ENCODE data around the gene TSPOAP1.

The TSPOAP1 gene

GRCh38 chr17:58316260-58316960 lies 12.2 kb downstream of the TSPOAP1 start:
- no peak for FAIRE-seq

- no peak for FAIRE-seq
Measured at GRCh38 chr17:58315750-58316149, 12.8 kb downstream of the TSPOAP1 start.

DNA sequence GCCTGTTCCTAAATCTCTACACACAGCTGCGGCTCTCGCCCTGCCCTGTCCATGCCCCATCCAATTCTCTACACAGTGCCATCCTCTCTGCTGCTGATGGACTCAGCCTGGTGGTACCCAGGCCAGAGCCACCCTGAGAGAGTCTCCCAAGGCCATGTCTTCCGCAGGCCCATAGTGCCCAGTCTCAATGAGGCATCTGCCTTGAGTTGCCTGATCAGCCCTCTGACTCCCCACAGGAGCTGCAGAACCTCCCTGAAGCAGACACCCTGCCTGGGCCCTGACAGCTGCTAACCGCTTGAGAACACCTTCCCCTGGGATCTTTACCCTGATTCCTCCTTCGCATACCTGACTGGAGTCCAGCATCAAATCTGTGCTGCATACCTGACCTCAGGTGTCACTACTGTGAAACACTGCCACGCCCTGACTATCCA lies 13.3 kb downstream of the TSPOAP1 start:
- no peak for FAIRE-seq

DNA sequence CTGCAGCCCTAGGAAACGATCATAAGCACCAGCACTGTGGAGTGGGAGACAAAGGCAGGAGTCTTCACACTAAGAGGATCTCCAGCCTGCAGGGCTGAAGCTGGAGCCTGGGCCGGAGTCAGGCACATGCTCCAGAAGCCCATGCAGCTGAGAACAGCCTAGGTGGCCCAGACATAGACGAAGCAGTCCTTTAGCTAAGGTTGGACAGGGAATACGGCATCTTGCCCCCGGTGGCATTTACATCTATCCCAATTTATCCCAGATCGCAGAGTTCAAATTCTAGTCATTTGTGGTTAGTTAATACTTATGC lies 13.9 kb downstream of the TSPOAP1 start:
- no peak for FAIRE-seq

- FAIRE-seq = no peak
Measured at GRCh38 chr17:58313815-58314705, 14.5 kb downstream of the TSPOAP1 start.

DNA sequence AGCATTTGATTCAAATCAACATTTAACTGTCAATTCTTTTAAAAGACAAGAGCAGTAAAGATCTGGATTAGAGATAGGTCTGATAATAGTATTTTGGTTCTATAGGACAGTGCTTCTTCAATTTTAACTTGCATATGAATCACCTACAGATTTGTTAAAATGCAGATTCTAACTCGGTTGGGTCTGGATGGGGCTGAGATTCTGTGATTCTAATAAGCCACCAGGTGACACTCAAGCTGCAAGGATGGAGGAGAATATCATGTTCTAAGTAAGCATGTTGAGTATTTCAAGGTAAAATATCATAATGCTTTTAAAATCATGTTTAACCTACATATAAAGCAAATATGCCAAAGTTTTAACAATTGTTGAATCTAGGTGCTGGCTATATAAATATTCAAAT lies 15.8 kb downstream of the TSPOAP1 start:
- no peak for FAIRE-seq

GRCh38 chr17:58312021-58312630 lies 16.5 kb downstream of the TSPOAP1 start:
- FAIRE-seq = no peak

DNA sequence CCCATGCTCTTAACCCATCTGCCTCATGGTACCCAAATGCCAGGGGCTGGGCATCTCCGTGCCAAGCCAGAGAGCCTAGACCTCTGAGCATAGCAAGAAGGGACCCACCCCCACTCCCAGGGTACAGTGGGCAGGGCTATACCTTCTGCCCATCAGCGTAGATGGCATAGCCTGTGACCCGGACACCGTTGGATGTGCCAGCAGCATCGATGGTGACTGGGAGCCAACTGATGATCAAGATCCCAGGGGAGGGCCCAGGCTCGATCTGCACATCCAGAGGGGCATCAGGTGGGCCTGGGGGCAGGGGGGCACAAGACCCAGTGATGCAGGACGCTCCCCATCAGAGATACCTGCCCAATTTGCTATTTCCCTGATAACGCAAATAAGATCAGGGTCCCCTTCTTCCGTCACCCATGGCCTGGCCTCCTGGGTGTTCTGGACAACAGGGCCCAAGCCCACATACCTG lies 17.1 kb downstream of the TSPOAP1 start:
- no peak for FAIRE-seq

GRCh38 chr17:58310511-58311428 lies 17.8 kb downstream of the TSPOAP1 start:
- no peak for FAIRE-seq

DNA sequence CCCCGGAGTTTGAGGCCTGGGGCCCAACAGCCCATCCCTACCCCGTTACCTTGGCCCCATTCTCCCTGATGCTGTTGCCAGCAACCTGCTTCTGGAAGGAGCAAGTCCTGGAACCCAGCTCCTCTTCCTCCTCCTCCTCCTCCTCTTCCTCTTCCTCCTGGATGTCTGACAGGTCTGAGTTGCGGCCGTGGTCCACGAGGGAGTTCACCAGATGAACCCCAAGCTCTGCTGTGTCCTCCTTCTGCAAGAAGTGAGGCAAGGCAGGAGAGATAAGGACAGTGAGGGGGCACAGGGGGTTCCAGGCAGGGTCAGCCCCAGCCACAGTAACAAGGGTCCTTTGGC lies 18.7 kb downstream of the TSPOAP1 start:
- no peak for FAIRE-seq

DNA sequence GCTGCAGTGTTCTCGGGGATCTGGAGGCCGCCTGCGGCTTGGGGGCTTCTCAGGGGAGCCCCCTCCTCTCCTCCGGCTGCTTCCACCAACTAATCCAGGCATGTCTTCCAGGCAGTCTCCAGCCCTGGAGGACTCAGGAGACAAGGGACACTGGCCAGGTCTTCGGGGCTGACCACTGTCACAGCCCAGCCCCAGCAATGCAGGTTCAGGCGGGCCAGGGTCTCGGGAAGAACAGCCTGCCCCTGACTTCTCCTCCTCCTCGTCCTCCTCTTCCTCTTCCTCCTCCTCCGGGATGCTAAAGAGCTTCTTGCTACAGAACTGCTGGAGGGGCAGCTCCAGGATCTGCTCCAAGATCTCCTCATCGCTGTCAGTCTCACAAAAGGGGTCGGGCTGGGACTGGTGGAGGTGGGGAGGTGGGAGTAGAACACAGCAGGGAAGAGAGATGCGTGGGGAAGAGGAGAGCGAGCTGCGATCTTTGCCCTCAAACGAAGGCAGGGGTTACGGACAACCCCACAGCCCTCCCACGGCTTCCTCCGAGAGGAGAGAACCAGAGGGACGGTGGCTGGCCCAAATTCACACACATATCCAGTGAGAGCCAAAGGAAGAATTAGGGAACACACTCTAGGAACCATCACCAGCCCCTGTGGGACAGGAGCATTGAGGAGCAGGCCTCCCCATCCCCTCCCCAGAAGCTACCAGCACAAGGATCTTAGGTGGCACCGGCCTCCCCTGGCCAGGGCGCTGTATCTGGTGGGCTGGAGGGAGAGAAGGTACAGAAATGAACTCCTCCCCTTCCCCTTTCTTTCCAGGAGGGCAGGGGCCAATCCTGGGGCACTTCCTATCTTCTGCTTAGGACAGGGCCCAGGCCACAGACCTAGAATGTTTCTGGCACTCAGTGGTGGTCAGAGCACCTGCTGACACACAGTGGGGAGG lies 19.3 kb downstream of the TSPOAP1 start:
- no peak for FAIRE-seq

GRCh38 chr17:58308173-58308984 lies 20.2 kb downstream of the TSPOAP1 start:
- no peak for FAIRE-seq

GRCh38 chr17:58307468-58308172 lies 21.0 kb downstream of the TSPOAP1 start:
- FAIRE-seq = no peak

- no peak for FAIRE-seq
Measured at GRCh38 chr17:58306131-58306951, 22.3 kb downstream of the TSPOAP1 start.

DNA sequence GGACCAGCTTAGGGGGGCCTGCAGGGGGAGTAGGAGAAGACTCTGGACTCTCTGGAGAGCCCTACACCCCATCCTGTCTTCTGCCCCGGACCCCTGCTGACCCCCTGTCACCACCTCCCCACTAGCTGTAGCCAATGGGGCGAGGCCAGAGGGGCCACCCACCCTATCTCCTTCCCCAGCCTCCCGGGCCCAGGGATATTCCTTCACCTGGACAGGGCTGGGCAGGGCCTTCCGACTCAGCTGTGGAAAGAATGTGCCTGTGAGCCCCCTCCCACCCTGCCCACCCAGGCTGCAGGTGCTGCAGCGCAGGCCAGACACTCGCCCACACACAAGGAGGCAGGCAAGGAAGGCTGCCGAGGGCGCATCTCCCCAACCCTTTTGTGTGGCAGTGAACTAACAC lies 23.0 kb downstream of the TSPOAP1 start:
- no peak for FAIRE-seq

DNA sequence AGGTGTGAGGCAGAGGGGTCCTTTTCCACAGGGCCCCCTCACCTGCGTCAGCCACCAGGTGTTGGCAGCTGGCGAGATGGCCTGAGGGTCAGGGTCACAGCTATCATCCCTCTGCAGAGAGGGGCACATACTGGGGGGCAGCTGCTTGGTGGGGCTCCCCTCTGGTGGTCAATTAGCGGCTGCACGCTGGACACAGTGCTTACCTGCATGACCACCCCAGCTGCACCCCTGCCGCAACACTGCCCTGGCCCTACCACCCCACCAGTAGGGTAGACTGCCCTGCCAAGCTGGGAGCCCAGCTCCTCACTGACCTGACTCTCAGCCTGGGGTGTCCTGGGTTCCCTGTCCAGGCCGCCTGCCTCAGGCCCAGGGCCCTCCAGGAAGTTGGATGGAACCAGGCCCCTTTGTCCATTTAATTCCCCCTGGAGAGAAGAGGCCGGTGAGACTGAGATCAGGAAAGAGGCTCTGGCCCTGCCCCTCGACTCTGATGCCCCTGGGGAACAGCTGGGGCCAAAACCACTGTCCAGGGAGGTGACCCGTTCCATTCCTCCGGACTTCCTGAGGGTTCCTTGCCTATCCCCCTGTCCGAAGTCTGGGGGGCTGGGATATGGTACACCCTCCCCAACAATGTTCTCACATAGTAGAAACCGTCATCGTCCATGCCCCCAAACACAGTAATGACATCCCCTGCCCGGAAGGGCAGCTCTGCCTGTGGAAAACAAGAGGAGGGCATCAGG lies 23.7 kb downstream of the TSPOAP1 start:
- no peak for FAIRE-seq

- no peak for FAIRE-seq
Measured at GRCh38 chr17:58303971-58304749, 24.4 kb downstream of the TSPOAP1 start.
